ENCODE results near the gene ZNF92. TPM values are rescaled to one million over a fixed set of nuclear protein-coding genes. Genes with fewer than 3 reads are reported as not detected.

The ZNF92 gene
- total RNA-seq, 1 donor from 2014 or later, result 11.3 TPM

GRCh38 chr7:65429642-65430343, 56.1 kb downstream of the ZNF92 start:
- no peak for DNase-seq (ENCODE audit: low read depth)
- Histone ChIP-seq H2AFZ (ENCODE audit: low read depth, low read length) (no peak overlapping the region), H3K36me3 (ENCODE audit: insufficient read depth, low read length) (no peaks in the 10 kb centered on the region), H4K20me1 (ENCODE audit: insufficient read depth, low read length) (no peaks in the 10 kb centered on the region), H3K4me1 (ENCODE audit: insufficient read depth, low read length) (no peaks in the 10 kb centered on the region), H3K4me3 (ENCODE audit: insufficient read depth, low read depth, low read length) (no peak overlapping the region), H3K9ac (ENCODE audit: low read length) (no peak overlapping the region), H3K4me2 (ENCODE audit: low read length) (no peak overlapping the region), H3K79me2 (ENCODE audit: insufficient read depth, low read length) (no peaks in the 10 kb centered on the region), H3K9me3 (ENCODE audit: insufficient read depth, low read depth, low read length) (peaks cover 13% of the 10 kb centered on the region), H3K27me3 (ENCODE audit: insufficient read depth, low read length) (no peaks in the 10 kb centered on the region), H3K27ac (ENCODE audit: low read depth, low read length) (no peak overlapping the region)
- no peak for FAIRE-seq
- H3K27me3 Mint-ChIP-seq (ENCODE audit: low read depth, unreplicated experiment), result peaks cover 14% of the 10 kb centered on the region
- H3K9me3 Mint-ChIP-seq (ENCODE audit: unreplicated experiment), result peaks cover 16% of the 10 kb centered on the region
- no peaks in the 10 kb centered on the region for H3K36me3 Mint-ChIP-seq (ENCODE audit: low read depth, unreplicated experiment)
- no peak overlapping the region for H3K4me3 Mint-ChIP-seq (ENCODE audit: unreplicated experiment)
- no peak overlapping the region for H3K27ac Mint-ChIP-seq (ENCODE audit: unreplicated experiment)
- H3K4me1 Mint-ChIP-seq (ENCODE audit: low read depth, unreplicated experiment), result no peaks in the 10 kb centered on the region
- TF ChIP-seq CTCF (IDR thresholded peaks at IDR 0.05; ENCODE audit: insufficient read depth, low read depth, low read length) (no peak), EZH2 (IDR thresholded peaks at IDR 0.05; ENCODE audit: insufficient read depth, low read length) (no peak)

- Mint-ChIP-seq H3K4me3 (ENCODE audit: unreplicated experiment) (no peak overlapping the region), H3K9me3 (ENCODE audit: unreplicated experiment) (peaks cover 13% of the 10 kb centered on the region), H3K27ac (ENCODE audit: unreplicated experiment) (no peak overlapping the region), H3K4me1 (ENCODE audit: low read depth, unreplicated experiment) (no peaks in the 10 kb centered on the region), H3K36me3 (ENCODE audit: low read depth, unreplicated experiment) (no peaks in the 10 kb centered on the region), H3K27me3 (ENCODE audit: low read depth, unreplicated experiment) (peaks cover 16% of the 10 kb centered on the region)
- Histone ChIP-seq H3K4me1 (ENCODE audit: insufficient read depth, low read length) (no peaks in the 10 kb centered on the region), H3K79me2 (ENCODE audit: insufficient read depth, low read length) (no peaks in the 10 kb centered on the region), H2AFZ (ENCODE audit: low read depth, low read length) (no peak overlapping the region), H3K9me3 (ENCODE audit: insufficient read depth, low read depth, low read length) (peaks cover 13% of the 10 kb centered on the region), H4K20me1 (ENCODE audit: insufficient read depth, low read length) (no peaks in the 10 kb centered on the region), H3K9ac (ENCODE audit: low read length) (no peak overlapping the region), H3K27me3 (ENCODE audit: insufficient read depth, low read length) (no peaks in the 10 kb centered on the region), H3K27ac (ENCODE audit: low read depth, low read length) (no peak overlapping the region), H3K4me3 (ENCODE audit: insufficient read depth, low read depth, low read length) (no peak overlapping the region), H3K36me3 (ENCODE audit: insufficient read depth, low read length) (no peaks in the 10 kb centered on the region), H3K4me2 (ENCODE audit: low read length) (no peak overlapping the region)
- DNase-seq (ENCODE audit: low read depth), result no peak
- peak; percentile 45 for FAIRE-seq
- no peak for TF ChIP-seq CTCF (IDR thresholded peaks at IDR 0.05; ENCODE audit: insufficient read depth, low read depth, low read length)
- TF ChIP-seq EZH2 (IDR thresholded peaks at IDR 0.05; ENCODE audit: insufficient read depth, low read length), result no peak
Measured at GRCh38 chr7:65430344-65431186, 56.9 kb downstream of the ZNF92 start.
